ENCODE measurements around the gene FN3KRP. TPM values are rescaled to one million over a fixed set of nuclear protein-coding genes. Genes with fewer than 3 reads are reported as not detected.

The FN3KRP gene
- total and polyA plus RNA-seq, 2 of the 13 experiments (the other 11 are each of a cell fraction or from before 2014, with no cell fraction given): 22.4 to 28.2 TPM

GRCh38 chr17:82683534-82683933 is 33.0 kb upstream of the FN3KRP start:
- no peak overlapping the region for H3K27ac ChIP-seq (ENCODE audit: extremely low read length, insufficient read depth, low read length)
- CTCF ChIA-PET (ENCODE audit: low intra/inter-chr PET ratio, low total read pairs): no interaction called here

More at GRCh38 chr17:82683534-82683933, 33.0 kb upstream of the FN3KRP start:
- DNase-seq (ENCODE audit: low spot score) (no peak), ATAC-seq (no peak), FAIRE-seq (no peak)
- intact Hi-C loops (cut with micrococcal nuclease; ENCODE audit: unreplicated experiment) (no loop called here), in situ Hi-C loops (cut with HindIII; ENCODE audit: extremely low pct_ligation_motif_present, low pct_unique_long_range_greater_than_20kb) (no loop called here)
- no peak overlapping the region for H3K4me2 ChIP-seq (ENCODE audit: low read depth, low read length)
- H3K79me2 ChIP-seq (ENCODE audit: insufficient read depth, low read length): no peaks in the 10 kb centered on the region
- H3K9ac ChIP-seq (ENCODE audit: insufficient read depth, low read depth, low read length): no peak overlapping the region
- 69% methylated on average over 1 of the region's 1 CpG for whole genome bisulfite sequencing (ENCODE audit: low lambda C conversion rate)
- POLR2A ChIA-PET: no interaction called here
- H3K4me3 ChIP-seq (replicated peaks in 1 of 3; ENCODE audit: insufficient read depth in 1 of 3, low read depth in 2 of 3, low read length in 3 of 3): no peak overlapping the region
- TF ChIP-seq ZBTB4 (CRISPR knock-in tag; IDR thresholded peaks at IDR 0.05; ENCODE audit: borderline replicate concordance) (no peak), ZC3H13 (CRISPR knock-in tag; IDR thresholded peaks at IDR 0.05) (no peak), REPIN1 (CRISPR knock-in tag; IDR thresholded peaks at IDR 0.05; ENCODE audit: borderline replicate concordance, low read depth) (no peak), ZNF121 (CRISPR knock-in tag; IDR thresholded peaks at IDR 0.05) (peak; percentile 90), MEIS1 (CRISPR knock-in tag; IDR thresholded peaks at IDR 0.05; ENCODE audit: borderline replicate concordance) (no peak), ZNF709 (CRISPR knock-in tag; IDR thresholded peaks at IDR 0.05) (no peak), SUZ12 (IDR thresholded peaks at IDR 0.05; ENCODE audit: low read depth, low read length) (no peak), RNF219 (CRISPR knock-in tag; IDR thresholded peaks at IDR 0.05) (no peak)
- BruUV-seq (replicated peaks): no TSS peak
- no peaks in the 10 kb centered on the region for H3K27me3 ChIP-seq (ENCODE audit: control insufficient read depth in 1 of 2, insufficient read depth in 2 of 2, low read length in 2 of 2)
- no peaks in the 10 kb centered on the region for H3K36me3 ChIP-seq (replicated peaks in 1 of 2; ENCODE audit: control insufficient read depth in 1 of 2, insufficient read depth in 2 of 2, low read length in 2 of 2)
- no peak overlapping the region for H2AFZ ChIP-seq (ENCODE audit: low read length)
- no peaks in the 10 kb centered on the region for H4K20me1 ChIP-seq (ENCODE audit: insufficient read depth, low read length)
- peaks cover 8% of the 10 kb centered on the region for H3K9me3 ChIP-seq (ENCODE audit: low read length)
- peaks cover 41% of the 10 kb centered on the region for H3K4me1 ChIP-seq (ENCODE audit: insufficient read depth, low read length)
